IgD-negative memory B cell (primary cell): ENCODE results near the gene SPATA45. TPM values are rescaled to one million over a fixed set of nuclear protein-coding genes. Genes with fewer than 3 reads are reported as not detected.

Experiments
- H3K27ac Mint-ChIP-seq, 3 donors: one replicate each; pipeline ENCODE4 v1.8.0; 2020 to 2022; ENCODE audit warnings: mild to moderate bottlenecking in 3 of 3, mixed read lengths in 3 of 3, moderate library complexity in 1 of 3
- H3K27me3 Mint-ChIP-seq: one replicate; pipeline ENCODE4 v1.8.0; 2021; ENCODE audit warnings: mixed read lengths
- H3K36me3 Mint-ChIP-seq: one replicate; pipeline ENCODE4 v1.8.0; 2020; ENCODE audit warnings: mild to moderate bottlenecking, mixed read lengths
- H3K4me1 Mint-ChIP-seq, 3 donors: one replicate each; pipeline ENCODE4 v1.8.0; 2020 to 2022; ENCODE audit warnings: mixed read lengths in 3 of 3, mild to moderate bottlenecking in 1 of 3
- H3K4me3 Mint-ChIP-seq, 4 donors: one replicate each; pipeline ENCODE4 v1.8.0; 2020 to 2022; ENCODE audit warnings: mild to moderate bottlenecking in 4 of 4, mixed read lengths in 4 of 4, moderate library complexity in 3 of 4
- H3K9me3 Mint-ChIP-seq, 3 donors: one replicate each; pipeline ENCODE4 v1.8.0; 2020 to 2021; ENCODE audit warnings: mixed read lengths in 3 of 3, mild to moderate bottlenecking in 1 of 3
- polyA plus RNA-seq: library from polyadenylated mRNA; unstranded; fragments of 300-500 nt; fragmentation: Illumina TruSeq; gene quantifications from one replicate; pipeline ENCODE4 v1.2.3, GENCODE V29; 2021

The SPATA45 gene
- polyA plus RNA-seq, 1 donor from 2014 or later, result 0.80 TPM

- H3K4me3 Mint-ChIP-seq, result no peak overlapping the region
- H3K27ac Mint-ChIP-seq, result no peak overlapping the region
- peaks cover 8 to 12% (median 12%) of the 10 kb centered on the region in 3 donors for H3K4me1 Mint-ChIP-seq
- H3K36me3 Mint-ChIP-seq, result no peaks in the 10 kb centered on the region
- no peaks in the 10 kb centered on the region for H3K27me3 Mint-ChIP-seq
- H3K9me3 Mint-ChIP-seq, result peaks cover 0 to 2% (median 0%) of the 10 kb centered on the region in 3 donors
Observed at GRCh38 chr1:212816567-212817278, 30.7 kb downstream of the SPATA45 start.

- no peak overlapping the region for H3K4me3 Mint-ChIP-seq
- peaks cover 3 to 6% (median 4%) of the 10 kb centered on the region in 3 donors for H3K4me1 Mint-ChIP-seq
- peaks cover 0 to 2% (median 0%) of the 10 kb centered on the region in 3 donors for H3K9me3 Mint-ChIP-seq
- H3K36me3 Mint-ChIP-seq, result no peaks in the 10 kb centered on the region
- no peak overlapping the region for H3K27ac Mint-ChIP-seq
- H3K27me3 Mint-ChIP-seq, result no peaks in the 10 kb centered on the region
Observed at GRCh38 chr1:212814537-212815334, 32.7 kb downstream of the SPATA45 start.

GRCh38 chr1:212805767-212806166, 41.7 kb downstream of the SPATA45 start:
- H3K27ac Mint-ChIP-seq, result peak overlapping the region in 1 of 3 donors; percentile 73
- H3K4me1 Mint-ChIP-seq, result peaks cover 0 to 6% (median 1%) of the 10 kb centered on the region in 3 donors
- H3K9me3 Mint-ChIP-seq, result no peaks in the 10 kb centered on the region
- no peak overlapping the region for H3K4me3 Mint-ChIP-seq
- H3K36me3 Mint-ChIP-seq, result peaks cover 6% of the 10 kb centered on the region
- no peaks in the 10 kb centered on the region for H3K27me3 Mint-ChIP-seq

- H3K9me3 Mint-ChIP-seq, result peaks cover 2 to 5% (median 4%) of the 10 kb centered on the region in 3 donors
- H3K27me3 Mint-ChIP-seq, result no peaks in the 10 kb centered on the region
- peaks cover 10% of the 10 kb centered on the region for H3K36me3 Mint-ChIP-seq
- peaks cover 19 to 32% (median 23%) of the 10 kb centered on the region in 3 donors for H3K4me1 Mint-ChIP-seq
- H3K27ac Mint-ChIP-seq, result no peak overlapping the region
- H3K4me3 Mint-ChIP-seq, result no peak overlapping the region
Observed at GRCh38 chr1:212797681-212798080, 49.8 kb downstream of the SPATA45 start.

GRCh38 chr1:212794561-212795014, 52.9 kb downstream of the SPATA45 start:
- H3K9me3 Mint-ChIP-seq, result peaks cover 2 to 5% (median 4%) of the 10 kb centered on the region in 3 donors
- peak overlapping the region; percentile 15 to 96 (median 71) for H3K4me3 Mint-ChIP-seq
- peaks cover 6% of the 10 kb centered on the region for H3K36me3 Mint-ChIP-seq
- H3K27ac Mint-ChIP-seq, result peak overlapping the region; percentile 1 to 88 (median 12)
- H3K27me3 Mint-ChIP-seq, result no peaks in the 10 kb centered on the region
- H3K4me1 Mint-ChIP-seq, result peaks cover 22 to 39% (median 22%) of the 10 kb centered on the region in 3 donors

GRCh38 chr1:212792396-212792908, 55.0 kb downstream of the SPATA45 start:
- Mint-ChIP-seq H3K36me3 (peaks cover 6% of the 10 kb centered on the region), H3K27me3 (no peaks in the 10 kb centered on the region), H3K4me1 (peaks cover 15 to 35% (median 22%) of the 10 kb centered on the region in 3 donors)

GRCh38 chr1:212791676-212792395, 55.6 kb downstream of the SPATA45 start, which contains the start of the genes NSL1 and TATDN3:
Gene NSL1, minus strand, starts transcription at chr1:212791777. Its CDS starts 14 bp downstream, at chr1:212791763.
Gene TATDN3, plus strand, starts transcription at chr1:212791894. Its CDS starts 28 bp downstream, at chr1:212791922.
- Mint-ChIP-seq H3K4me1 (peaks cover 15 to 32% (median 22%) of the 10 kb centered on the region in 3 donors), H3K36me3 (peaks cover 2% of the 10 kb centered on the region), H3K4me3 (peak within 1 kb of the TSS; percentile 94 to 99 (median 98)), H3K9me3 (peaks cover 2 to 5% (median 4%) of the 10 kb centered on the region in 3 donors), H3K27me3 (no peaks in the 10 kb centered on the region), H3K27ac (peak within 1 kb of the TSS; percentile 91 to 98 (median 97))

More at GRCh38 chr1:212792396-212792908, 55.0 kb downstream of the SPATA45 start:
- H3K9me3 Mint-ChIP-seq, result peaks cover 2 to 5% (median 4%) of the 10 kb centered on the region in 3 donors
- peak overlapping the region; percentile 94 to 99 (median 98) for H3K4me3 Mint-ChIP-seq
- peak overlapping the region; percentile 91 to 98 (median 97) for H3K27ac Mint-ChIP-seq

- peaks cover 15 to 32% (median 22%) of the 10 kb centered on the region in 3 donors for H3K4me1 Mint-ChIP-seq
- peaks cover 2% of the 10 kb centered on the region for H3K36me3 Mint-ChIP-seq
- H3K27ac Mint-ChIP-seq, result peak overlapping the region; percentile 91 to 98 (median 97)
- no peaks in the 10 kb centered on the region for H3K27me3 Mint-ChIP-seq
- H3K9me3 Mint-ChIP-seq, result peaks cover 2 to 5% (median 4%) of the 10 kb centered on the region in 3 donors
- H3K4me3 Mint-ChIP-seq, result peak overlapping the region; percentile 94 to 99 (median 98)
Observed at GRCh38 chr1:212791261-212791675, 56.2 kb downstream of the SPATA45 start.

GRCh38 chr1:212785871-212786270, 61.6 kb downstream of the SPATA45 start:
- peaks cover 4 to 16% (median 12%) of the 10 kb centered on the region in 3 donors for H3K4me1 Mint-ChIP-seq
- no peak overlapping the region for H3K27ac Mint-ChIP-seq
- no peaks in the 10 kb centered on the region for H3K9me3 Mint-ChIP-seq
- no peak overlapping the region for H3K4me3 Mint-ChIP-seq
- H3K36me3 Mint-ChIP-seq, result peaks cover 2% of the 10 kb centered on the region
- H3K27me3 Mint-ChIP-seq, result no peaks in the 10 kb centered on the region

GRCh38 chr1:212783976-212784375, 63.5 kb downstream of the SPATA45 start:
- Mint-ChIP-seq H3K36me3 (peaks cover 2% of the 10 kb centered on the region), H3K27ac (no peak overlapping the region), H3K27me3 (no peaks in the 10 kb centered on the region), H3K4me3 (no peak overlapping the region), H3K9me3 (no peaks in the 10 kb centered on the region), H3K4me1 (peaks cover 1 to 12% (median 3%) of the 10 kb centered on the region in 3 donors)

GRCh38 chr1:212782422-212783154, 64.9 kb downstream of the SPATA45 start:
- H3K4me1 Mint-ChIP-seq, result peaks cover 1 to 12% (median 3%) of the 10 kb centered on the region in 3 donors
- peak overlapping the region in 1 of 3 donors; percentile 29 for H3K27ac Mint-ChIP-seq
- H3K27me3 Mint-ChIP-seq, result no peaks in the 10 kb centered on the region
- H3K4me3 Mint-ChIP-seq, result peak overlapping the region in 1 of 4 donors; percentile 50
- peaks cover 2% of the 10 kb centered on the region for H3K36me3 Mint-ChIP-seq
- H3K9me3 Mint-ChIP-seq, result no peaks in the 10 kb centered on the region

- Mint-ChIP-seq H3K36me3 (peaks cover 5% of the 10 kb centered on the region), H3K4me3 (no peak overlapping the region), H3K9me3 (peaks cover 0 to 2% (median 0%) of the 10 kb centered on the region in 3 donors), H3K27ac (no peak overlapping the region), H3K27me3 (no peaks in the 10 kb centered on the region), H3K4me1 (peaks cover 1 to 12% (median 3%) of the 10 kb centered on the region in 3 donors)
Observed at GRCh38 chr1:212781225-212781624, 66.2 kb downstream of the SPATA45 start.

- peaks cover 5% of the 10 kb centered on the region for H3K36me3 Mint-ChIP-seq
Observed at GRCh38 chr1:212780759-212781158, 66.7 kb downstream of the SPATA45 start.

More at GRCh38 chr1:212780759-212781158, 66.7 kb downstream of the SPATA45 start:
- H3K27me3 Mint-ChIP-seq, result no peaks in the 10 kb centered on the region
- peaks cover 0 to 2% (median 0%) of the 10 kb centered on the region in 3 donors for H3K9me3 Mint-ChIP-seq
- H3K4me3 Mint-ChIP-seq, result no peak overlapping the region
- peaks cover 1 to 12% (median 3%) of the 10 kb centered on the region in 3 donors for H3K4me1 Mint-ChIP-seq
- no peak overlapping the region for H3K27ac Mint-ChIP-seq
